GM12891 (cell line): Measurements from ENCODE around the gene LRCH1.

Experiments
- POLR2A ChIP-seq: IDR thresholded peaks from 2 replicates; pipeline ENCODE4 v1.6.1; 2011; ENCODE audit warnings: low read depth, low read length, control low read depth
- TAF1 ChIP-seq: IDR thresholded peaks from 2 replicates; pipeline ENCODE4 v1.6.1; 2011; ENCODE audit warnings: low read depth, low read length, control low read depth

GRCh38 chr13:46575301-46575771 lies 22.4 kb downstream of the LRCH1 start:
- TF ChIP-seq TAF1 (no peak; the same call in 1 of the 2 replicates), POLR2A (no peak)
